D721Med (cell line): ENCODE results near the gene ATP2B2.

Experiments
- DNase-seq: peaks from one replicate; pipeline ENCODE4 v3.0.0; 2011; ENCODE audit warnings: low spot score; ENCODE audit not compliant: insufficient read length
- FAIRE-seq: peaks from 2 replicates; lab custom pipeline; 2011; peaks lifted over from hg19 to GRCh38; lab: Jason Lieb, UNC
- TF ChIP-seq, protein P1 (sequence below): IDR thresholded peaks from 2 replicates; pipeline ENCODE4 v1.5.1; 2012; ENCODE audit warnings: mild to moderate bottlenecking, control low read depth; ENCODE audit not compliant: insufficient read depth; ENCODE audit errors: missing control alignments

The ATP2B2 gene

DNA sequence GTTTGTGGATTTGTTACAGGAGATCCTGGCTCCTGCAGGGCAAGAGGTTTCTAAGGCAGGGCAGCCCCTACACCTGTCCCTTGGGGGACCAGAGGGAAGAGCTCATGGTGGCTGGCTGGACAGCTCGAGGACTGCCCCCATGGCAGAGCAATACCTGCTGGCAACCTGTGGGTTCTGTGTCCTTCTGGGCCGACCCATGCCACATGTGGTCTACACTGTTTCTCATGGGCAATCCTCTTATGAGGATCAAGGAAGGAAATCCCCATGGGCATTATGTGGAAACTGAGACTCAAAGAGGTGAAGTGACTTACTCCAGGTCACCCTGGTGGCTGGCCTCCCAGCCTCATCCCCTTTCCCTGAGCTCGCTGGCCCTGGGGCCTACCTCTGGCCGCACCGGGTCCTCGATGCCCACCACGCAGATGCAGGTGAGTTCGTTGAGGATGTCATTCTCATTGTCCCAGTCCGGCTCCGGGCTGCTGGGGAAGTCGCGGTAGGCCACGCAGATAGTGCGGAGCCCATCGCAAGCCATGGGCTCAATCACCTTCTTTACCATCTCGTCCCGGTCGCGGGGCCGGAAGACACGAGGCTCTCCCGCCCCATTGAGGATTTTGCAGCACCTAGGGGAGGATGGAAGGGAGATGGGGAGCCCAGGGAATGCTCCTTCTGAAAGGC, 146.9 kb downstream of the ATP2B2 start:
- DNase-seq, result no peak
- TF ChIP-seq, protein P1, sequence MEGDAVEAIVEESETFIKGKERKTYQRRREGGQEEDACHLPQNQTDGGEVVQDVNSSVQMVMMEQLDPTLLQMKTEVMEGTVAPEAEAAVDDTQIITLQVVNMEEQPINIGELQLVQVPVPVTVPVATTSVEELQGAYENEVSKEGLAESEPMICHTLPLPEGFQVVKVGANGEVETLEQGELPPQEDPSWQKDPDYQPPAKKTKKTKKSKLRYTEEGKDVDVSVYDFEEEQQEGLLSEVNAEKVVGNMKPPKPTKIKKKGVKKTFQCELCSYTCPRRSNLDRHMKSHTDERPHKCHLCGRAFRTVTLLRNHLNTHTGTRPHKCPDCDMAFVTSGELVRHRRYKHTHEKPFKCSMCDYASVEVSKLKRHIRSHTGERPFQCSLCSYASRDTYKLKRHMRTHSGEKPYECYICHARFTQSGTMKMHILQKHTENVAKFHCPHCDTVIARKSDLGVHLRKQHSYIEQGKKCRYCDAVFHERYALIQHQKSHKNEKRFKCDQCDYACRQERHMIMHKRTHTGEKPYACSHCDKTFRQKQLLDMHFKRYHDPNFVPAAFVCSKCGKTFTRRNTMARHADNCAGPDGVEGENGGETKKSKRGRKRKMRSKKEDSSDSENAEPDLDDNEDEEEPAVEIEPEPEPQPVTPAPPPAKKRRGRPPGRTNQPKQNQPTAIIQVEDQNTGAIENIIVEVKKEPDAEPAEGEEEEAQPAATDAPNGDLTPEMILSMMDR, result no peak
- FAIRE-seq, result no peak

DNA sequence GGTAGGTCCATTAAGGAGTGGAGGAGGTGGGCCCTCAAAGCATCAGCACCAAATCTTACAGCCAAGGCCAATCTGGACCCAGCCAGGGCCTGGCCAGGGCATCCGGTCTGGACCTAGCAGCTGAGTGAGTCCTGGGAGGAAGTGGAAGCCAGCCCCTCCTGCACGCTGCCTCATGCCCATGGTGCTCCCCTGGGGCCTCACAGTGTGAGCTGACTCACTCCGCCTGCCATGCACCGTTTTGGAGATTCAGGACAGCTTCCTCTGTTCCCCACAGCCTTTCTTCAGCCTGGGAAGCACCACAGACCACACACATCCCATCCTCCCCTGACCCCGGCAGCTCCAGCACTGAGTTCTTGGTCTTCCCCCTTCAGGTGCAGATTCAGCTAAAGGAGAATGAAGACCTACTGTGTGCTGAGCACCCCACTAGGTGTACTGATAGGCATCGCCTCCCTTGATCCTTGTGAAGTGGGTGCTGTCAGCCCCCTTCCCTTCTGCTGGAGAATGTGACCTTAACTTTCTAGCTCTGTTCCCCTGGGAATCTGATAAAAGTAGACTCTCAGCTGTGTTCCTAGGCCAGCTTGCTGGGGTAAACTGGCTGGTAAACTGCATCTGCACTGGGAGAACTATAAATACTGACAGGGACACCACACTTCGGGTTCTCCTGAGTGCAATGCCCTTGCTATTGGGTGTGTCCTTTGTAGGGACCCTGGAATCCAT, 147.6 kb downstream of the ATP2B2 start:
- FAIRE-seq (no peak), DNase-seq (no peak)
- TF ChIP-seq, protein P1, result no peak

DNA sequence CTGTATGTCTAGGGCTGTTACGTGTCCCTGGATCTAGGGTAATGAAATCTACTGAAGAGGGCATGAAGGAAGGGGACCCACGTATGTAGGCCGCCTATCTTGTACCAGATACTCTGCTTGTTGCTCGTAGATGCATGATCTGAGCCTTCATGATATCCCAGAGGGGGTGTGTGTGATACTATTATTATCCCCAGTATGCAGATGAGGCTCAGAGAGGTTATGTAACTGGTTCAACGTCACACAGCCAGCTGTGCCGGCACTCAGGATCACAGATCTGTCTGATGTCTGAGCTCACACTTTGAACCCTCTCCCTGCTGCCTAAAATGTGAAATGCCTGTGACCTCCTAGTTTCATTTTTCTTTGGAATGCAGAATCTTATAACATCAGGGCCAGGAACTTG, 148.3 kb downstream of the ATP2B2 start:
- TF ChIP-seq, protein P1, result no peak
- FAIRE-seq, result no peak

DNA sequence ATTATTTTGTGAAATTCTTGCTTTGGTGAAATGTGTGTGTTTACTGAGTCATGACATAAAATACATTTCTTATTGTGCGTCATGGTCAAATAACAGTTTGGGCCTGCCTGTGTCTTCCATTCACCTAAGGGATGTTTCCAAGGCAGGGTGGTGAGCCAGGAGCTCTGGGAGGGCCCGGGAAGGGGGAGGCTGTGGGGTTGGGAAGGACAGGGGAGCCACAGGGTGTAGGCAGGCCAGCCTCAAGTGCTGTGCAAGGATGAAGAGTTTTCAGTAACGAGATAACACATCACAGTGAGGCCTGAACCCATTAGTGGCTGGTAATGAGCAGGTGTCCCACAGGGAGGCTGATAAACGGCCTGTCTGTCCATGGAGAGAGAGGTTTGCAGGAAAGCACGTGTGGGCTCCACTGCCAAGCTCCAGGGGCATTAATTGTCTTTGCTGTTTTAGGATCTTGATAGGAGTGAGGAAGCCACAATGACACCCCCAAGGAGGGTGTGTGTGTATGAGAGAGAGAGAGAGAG, 148.9 kb downstream of the ATP2B2 start:
- no peak for DNase-seq
- no peak for FAIRE-seq
- TF ChIP-seq, protein P1, result no peak

More for the DNA sequence above, 148.3 kb downstream of the ATP2B2 start:
- DNase-seq, result no peak

DNA sequence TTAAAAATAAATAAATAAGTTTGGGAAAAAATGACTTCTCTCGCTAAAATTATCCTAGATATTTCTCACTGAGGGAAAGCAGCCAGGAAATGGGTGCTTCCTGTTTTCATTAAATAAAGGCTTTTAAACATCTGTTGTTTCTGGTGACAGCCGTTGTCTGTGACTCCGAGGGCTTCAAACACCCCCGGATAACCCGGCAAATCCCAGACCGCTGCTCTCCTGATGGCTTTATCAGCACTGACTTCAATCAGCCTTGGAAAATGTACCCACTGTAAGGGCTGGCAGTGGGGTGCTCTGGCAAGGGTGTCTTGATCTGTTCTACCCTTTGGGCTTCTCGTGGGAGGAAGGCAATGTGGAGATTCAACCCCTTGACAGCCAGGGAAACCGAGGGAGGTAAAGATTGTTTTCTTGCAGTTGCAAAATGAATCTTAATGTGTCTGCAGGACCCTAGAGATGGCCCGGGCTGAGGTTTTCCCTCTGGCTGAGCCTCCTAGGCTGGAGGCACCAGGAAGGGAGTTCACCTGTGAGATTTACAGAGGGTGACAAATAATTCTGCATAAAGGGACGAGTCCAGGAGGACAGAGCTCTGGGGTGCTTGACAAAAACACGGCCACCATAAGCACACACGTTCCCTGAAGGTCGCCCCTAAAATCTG, 150.9 kb downstream of the ATP2B2 start:
- DNase-seq (no peak), FAIRE-seq (no peak)
- TF ChIP-seq, protein P1, result no peak

DNA sequence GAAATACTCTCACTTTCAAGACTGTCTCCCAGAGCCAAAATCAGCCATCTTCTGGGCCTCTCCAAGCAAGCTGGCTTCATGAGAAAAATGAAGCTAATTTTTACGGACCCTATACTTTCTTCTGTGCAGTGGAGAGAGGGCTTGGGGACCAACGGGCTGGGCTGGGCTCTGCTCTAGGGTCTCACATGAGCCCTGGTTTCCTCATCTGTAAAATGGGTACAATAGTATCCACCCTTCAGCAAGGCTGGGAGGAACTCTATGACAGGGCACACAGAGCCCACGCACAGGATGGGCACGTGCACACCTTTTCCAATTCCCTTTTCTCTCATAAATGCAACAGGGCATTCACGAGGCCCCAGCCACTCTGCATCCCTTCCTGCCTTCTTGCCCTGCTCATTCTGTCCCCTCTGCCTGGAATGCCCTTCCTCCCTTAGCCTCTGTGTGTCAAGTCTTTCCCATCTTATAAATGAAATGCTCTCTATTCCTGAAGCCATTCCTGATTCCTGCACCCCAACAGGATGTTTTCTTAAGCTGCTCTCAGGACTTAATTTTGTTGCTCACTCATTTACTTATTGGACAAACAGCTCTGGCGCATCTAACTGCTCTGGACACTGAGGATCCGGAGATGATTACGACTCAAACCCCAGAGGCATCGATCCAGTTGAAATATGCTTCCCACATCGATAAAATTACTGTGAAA, 151.6 kb downstream of the ATP2B2 start:
- no peak for DNase-seq
- no peak for FAIRE-seq
- TF ChIP-seq, protein P1, result no peak
